ENCODE results near the gene REC114. TPM values are rescaled to one million over a fixed set of nuclear protein-coding genes. Genes with fewer than 3 reads are reported as not detected.
"Not testable (repeated sequence)": the region's sequence is repeated elsewhere in the genome, so short reads cannot be mapped to it uniquely, and the experiment has no call there.

Gene REC114
- total RNA-seq, 1 donor from 2014 or later = not detected

- no peak for DNase-seq (ENCODE audit: low read depth in 2 of 2)
Observed at GRCh38 chr15:73527598-73527997, 84.6 kb downstream of the REC114 start.

- DNase-seq (ENCODE audit: low read depth in 2 of 2) = no peak
Observed at GRCh38 chr15:73530649-73531048, 87.7 kb downstream of the REC114 start.

GRCh38 chr15:73538123-73538522 is 95.2 kb downstream of the REC114 start:
- DNase-seq (ENCODE audit: low read depth in 2 of 2) = no peak

GRCh38 chr15:73538563-73539211 is 95.7 kb downstream of the REC114 start:
- DNase-seq (ENCODE audit: low read depth in 2 of 2) = no peak

GRCh38 chr15:73539212-73540128 is 96.5 kb downstream of the REC114 start:
- no peak for DNase-seq (ENCODE audit: low read depth in 2 of 2)

GRCh38 chr15:73540161-73540560 is 97.2 kb downstream of the REC114 start:
- DNase-seq (ENCODE audit: low read depth in 2 of 2) = no peak

GRCh38 chr15:73541479-73541878 is 98.5 kb downstream of the REC114 start:
- no peak for DNase-seq (ENCODE audit: low read depth in 2 of 2)

GRCh38 chr15:73548925-73549324 is 106.0 kb downstream of the REC114 start:
- not testable (repeated sequence) for DNase-seq (ENCODE audit: low read depth in 2 of 2)

- no peak for DNase-seq (ENCODE audit: low read depth in 2 of 2)
Observed at GRCh38 chr15:73550190-73550589, 107.2 kb downstream of the REC114 start.

- DNase-seq (ENCODE audit: low read depth in 2 of 2) = no peak
Observed at GRCh38 chr15:73555080-73555479, 112.1 kb downstream of the REC114 start.

- no peak for DNase-seq (ENCODE audit: low read depth in 2 of 2)
Observed at GRCh38 chr15:73558529-73558928, 115.6 kb downstream of the REC114 start.

GRCh38 chr15:73560501-73561117 is 117.6 kb downstream of the REC114 start:
- DNase-seq (ENCODE audit: low read depth in 2 of 2) = peak; percentile 80 to 86

GRCh38 chr15:73564255-73564654 is 121.3 kb downstream of the REC114 start:
- peak; percentile 66 to 88 for DNase-seq (ENCODE audit: low read depth in 2 of 2)

- DNase-seq (ENCODE audit: low read depth in 2 of 2) = no peak
Observed at GRCh38 chr15:73567020-73567419, 124.1 kb downstream of the REC114 start.

GRCh38 chr15:73568564-73569280 is 125.8 kb downstream of the REC114 start:
- DNase-seq (ENCODE audit: low read depth in 2 of 2) = no peak

- DNase-seq (ENCODE audit: low read depth in 2 of 2) = peak in 1 of 2 donors; percentile 12
Observed at GRCh38 chr15:73569361-73569760, 126.4 kb downstream of the REC114 start.

GRCh38 chr15:73570355-73571032 is 127.5 kb downstream of the REC114 start:
- DNase-seq (ENCODE audit: low read depth in 2 of 2) = peak in 1 of 2 donors; percentile 35

GRCh38 chr15:73571346-73571745 is 128.4 kb downstream of the REC114 start:
- DNase-seq (ENCODE audit: low read depth in 2 of 2) = no peak

- DNase-seq (ENCODE audit: low read depth in 2 of 2) = no peak
Observed at GRCh38 chr15:73572296-73572695, 129.3 kb downstream of the REC114 start.

- DNase-seq (ENCODE audit: low read depth in 2 of 2) = peak in 1 of 2 donors; percentile 49
Observed at GRCh38 chr15:73573037-73573436, 130.1 kb downstream of the REC114 start.

- DNase-seq (ENCODE audit: low read depth in 2 of 2) = peak; percentile 63 to 98
Observed at GRCh38 chr15:73573572-73573971, 130.6 kb downstream of the REC114 start.

Measured in lung microvascular endothelial cell (primary cell).